Stimulated activated naive CD8-positive, alpha-beta T cell treated with anti-CD3 and anti-CD28 coated beads, Interleukin-15, Interleukin-2, amounts not matched to agents 100 ng/mL and 50 ng/mL, for 24 hours (primary cell): Measurements from ENCODE around the gene PLA2G4B.

Experiments used
- H3K27ac Mint-ChIP-seq: one replicate; pipeline ENCODE4 v1.8.0; 2021; ENCODE audit warnings: mild to moderate bottlenecking, mixed read lengths
- H3K27me3 Mint-ChIP-seq: one replicate; pipeline ENCODE4 v1.8.0; 2021; ENCODE audit warnings: mixed read lengths
- H3K36me3 Mint-ChIP-seq: one replicate; pipeline ENCODE4 v1.8.0; 2021; ENCODE audit warnings: low read depth, mixed read lengths
- H3K4me1 Mint-ChIP-seq: one replicate; pipeline ENCODE4 v1.8.0; 2021; ENCODE audit warnings: low read depth, mixed read lengths
- H3K4me3 Mint-ChIP-seq: one replicate; pipeline ENCODE4 v1.8.0; 2021; ENCODE audit warnings: mild to moderate bottlenecking, mixed read lengths
- H3K9me3 Mint-ChIP-seq: one replicate; pipeline ENCODE4 v1.8.0; 2021; ENCODE audit warnings: mixed read lengths

The PLA2G4B gene

GRCh38 chr15:41897363-41897799, 58.7 kb downstream of the PLA2G4B start:
- Mint-ChIP-seq H3K4me3 (no peak overlapping the region), H3K4me1 (peaks cover 23% of the 10 kb centered on the region), H3K9me3 (no peaks in the 10 kb centered on the region), H3K36me3 (peaks cover 18% of the 10 kb centered on the region), H3K27ac (no peak overlapping the region), H3K27me3 (no peaks in the 10 kb centered on the region)
